GM19238 (cell line): Measurements from ENCODE around the gene SLC25A44.

Experiments
- DNase-seq: peaks from one replicate; pipeline ENCODE4 v3.0.0; 2011; ENCODE audit warnings: low spot score; ENCODE audit not compliant: insufficient read length

Gene SLC25A44, protein sequence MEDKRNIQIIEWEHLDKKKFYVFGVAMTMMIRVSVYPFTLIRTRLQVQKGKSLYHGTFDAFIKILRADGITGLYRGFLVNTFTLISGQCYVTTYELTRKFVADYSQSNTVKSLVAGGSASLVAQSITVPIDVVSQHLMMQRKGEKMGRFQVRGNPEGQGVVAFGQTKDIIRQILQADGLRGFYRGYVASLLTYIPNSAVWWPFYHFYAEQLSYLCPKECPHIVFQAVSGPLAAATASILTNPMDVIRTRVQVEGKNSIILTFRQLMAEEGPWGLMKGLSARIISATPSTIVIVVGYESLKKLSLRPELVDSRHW

DNA sequence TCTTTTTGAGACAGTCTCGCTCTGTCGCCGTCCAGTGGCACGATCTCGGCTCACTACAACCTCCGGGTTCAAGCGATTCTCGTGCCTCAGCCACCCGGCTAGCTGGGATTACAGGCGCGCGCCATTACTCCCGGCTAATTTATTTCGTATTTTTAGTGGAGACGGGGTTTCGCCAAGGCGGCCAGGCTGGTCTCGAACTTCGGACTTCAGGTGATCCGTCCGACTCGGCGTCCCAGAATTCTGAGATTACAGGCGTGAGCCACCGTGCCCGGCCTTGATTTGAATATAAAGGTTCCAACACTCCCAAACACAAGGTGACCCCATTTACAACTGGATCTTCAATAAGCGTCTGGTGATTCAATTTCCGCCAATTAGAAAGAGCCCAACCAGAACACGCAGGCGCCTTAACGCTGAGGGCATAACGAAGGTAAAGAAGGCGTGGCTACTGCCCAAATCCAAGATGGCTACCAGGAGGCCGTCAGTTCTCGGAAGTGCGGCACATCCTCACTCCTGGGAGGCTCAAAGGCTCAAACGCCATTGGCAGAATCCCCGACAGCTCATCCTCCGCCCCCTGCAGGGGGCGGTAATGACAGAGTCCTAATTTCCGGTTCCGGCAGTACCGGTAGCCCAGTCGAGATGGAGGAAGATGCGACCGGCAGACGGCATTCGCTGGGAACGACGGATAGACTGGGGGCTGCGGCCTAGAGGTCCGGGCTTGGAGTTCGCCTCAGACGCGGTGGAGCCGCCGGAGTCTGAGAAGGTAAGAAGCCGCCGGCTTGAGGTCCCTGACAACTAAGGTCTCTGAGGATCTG lies at the start of gene SLC25A44:
Gene SLC25A44 (plus strand): TSS at position 617 of the 812 bp plus-strand sequence. CDS start 5,744 bp downstream, outside the sequence.
- DNase-seq: peak; percentile 94

DNA sequence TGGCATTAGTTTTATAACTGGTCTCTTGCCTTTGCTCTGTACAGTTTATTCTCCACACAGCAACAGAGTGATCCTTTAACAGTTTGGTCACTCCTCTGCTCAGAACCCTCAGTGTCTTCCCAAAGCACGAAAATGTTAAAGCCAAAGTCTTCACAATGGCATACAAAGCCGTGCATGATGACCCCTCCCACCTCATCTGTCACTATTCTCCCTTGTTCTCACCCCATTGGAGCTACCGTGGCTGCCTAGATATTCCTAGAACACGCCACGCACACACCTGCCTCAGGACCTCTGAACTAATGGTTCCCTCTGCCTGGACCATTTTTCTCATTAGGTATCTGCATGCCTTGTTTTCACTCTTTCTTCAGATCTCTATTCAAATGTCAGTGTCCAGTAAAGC lies 49.2 kb upstream of the SLC25A44 start:
- no peak for DNase-seq

DNA sequence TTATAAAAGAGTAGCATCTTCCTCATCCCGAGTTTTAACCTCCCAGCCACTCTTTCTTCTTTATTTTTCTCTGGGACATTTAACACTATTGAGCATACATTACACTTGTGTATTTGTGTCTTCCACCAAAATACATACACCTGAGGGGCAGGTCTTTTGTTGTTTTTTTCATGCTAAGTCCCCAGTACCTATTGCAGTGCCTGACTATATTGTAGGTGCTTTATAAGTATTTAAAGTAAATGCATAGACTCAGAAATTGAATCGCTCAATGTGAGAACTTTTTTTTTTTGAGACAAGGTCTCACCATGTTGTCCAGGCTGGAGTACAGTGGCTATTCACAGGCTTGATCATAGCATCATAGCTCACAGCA lies 48.3 kb upstream of the SLC25A44 start:
- no peak for DNase-seq

DNA sequence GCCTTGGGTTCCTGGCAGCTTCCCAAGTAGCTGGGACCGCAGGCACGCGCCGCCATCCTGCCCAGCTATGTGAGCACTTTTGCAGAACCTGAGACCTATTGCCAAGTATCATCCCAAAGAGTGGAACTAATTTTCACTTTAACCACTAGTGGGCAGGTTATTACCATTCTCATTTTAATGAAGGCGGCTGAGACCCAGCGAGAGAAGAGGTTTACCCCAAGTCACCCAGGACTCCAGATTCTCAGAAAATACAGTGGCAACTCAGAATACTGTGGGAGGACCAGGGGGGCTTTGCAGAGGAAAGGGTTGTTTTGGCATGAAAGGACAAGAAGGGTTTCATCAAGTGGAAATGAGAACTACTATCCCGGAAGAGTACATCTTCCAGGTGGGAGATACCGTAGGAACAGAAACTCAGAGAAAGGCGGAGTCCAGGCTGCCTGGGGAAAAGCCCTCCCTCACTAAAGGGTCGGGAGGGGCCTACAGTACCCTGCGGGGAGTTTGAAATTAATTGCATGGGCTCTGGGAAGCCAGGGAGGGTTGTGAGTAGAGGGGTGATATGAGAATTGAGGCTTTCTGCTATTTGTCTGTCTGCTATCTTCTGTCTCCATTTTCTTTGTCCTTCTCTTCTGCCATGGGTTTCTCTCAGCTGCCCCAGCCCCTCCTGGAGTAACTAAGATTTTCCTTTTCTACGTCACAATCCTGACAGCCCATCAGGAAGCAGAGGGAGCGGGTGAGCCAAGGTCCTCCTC lies 47.7 kb upstream of the SLC25A44 start:
- DNase-seq: peak; percentile 67

DNA sequence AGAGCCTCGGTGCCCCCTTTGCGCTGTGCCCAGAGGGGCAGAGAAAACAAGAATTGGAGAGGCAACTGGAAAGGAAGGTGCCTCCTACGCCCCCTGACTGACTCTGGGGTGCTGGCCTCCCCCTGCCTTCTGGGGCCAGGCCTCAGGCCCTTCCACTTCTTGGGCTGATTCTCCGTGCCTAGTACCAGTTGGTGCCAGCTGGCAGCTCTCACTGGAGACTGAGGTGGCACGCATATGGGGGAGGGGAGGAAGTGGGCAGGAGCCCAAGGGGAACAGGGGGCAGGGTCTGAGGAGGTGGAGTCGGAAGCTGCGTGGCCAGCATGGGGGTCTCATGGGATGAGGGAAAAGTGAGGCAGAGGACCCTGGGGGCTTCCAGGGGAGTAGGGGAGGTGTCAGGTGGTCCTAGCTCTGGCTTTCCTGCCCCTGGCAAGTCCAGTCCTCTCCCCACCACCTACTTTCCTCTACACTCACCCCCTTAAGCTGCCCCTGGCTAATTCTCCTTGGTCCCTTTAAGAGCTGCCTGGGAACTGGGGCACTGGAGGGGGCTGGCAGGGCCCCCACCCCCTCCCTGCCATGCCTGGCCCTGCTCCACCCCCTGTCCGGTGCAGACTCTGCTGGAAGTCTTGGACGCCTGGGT lies 47.0 kb upstream of the SLC25A44 start:
- DNase-seq: no peak

DNA sequence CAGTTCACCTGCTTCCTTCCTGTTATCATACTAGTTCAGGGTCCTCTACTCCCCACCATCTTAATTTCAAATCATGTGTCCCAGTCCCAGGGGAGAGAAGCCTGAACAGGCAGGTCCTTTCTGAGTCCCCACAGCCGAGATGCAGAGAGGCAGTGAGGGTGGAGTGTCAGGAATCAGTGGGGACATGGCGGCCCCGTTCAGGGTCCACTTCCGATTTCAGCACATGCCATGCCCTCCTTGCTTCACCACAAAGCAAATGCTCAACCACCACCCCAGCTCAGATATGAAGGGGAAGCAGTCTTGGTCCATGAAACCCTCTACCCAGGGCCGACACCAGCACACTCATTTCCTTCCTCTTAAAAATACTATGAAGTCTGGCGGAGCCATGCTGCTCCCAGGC lies 45.7 kb upstream of the SLC25A44 start:
- no peak for DNase-seq

DNA sequence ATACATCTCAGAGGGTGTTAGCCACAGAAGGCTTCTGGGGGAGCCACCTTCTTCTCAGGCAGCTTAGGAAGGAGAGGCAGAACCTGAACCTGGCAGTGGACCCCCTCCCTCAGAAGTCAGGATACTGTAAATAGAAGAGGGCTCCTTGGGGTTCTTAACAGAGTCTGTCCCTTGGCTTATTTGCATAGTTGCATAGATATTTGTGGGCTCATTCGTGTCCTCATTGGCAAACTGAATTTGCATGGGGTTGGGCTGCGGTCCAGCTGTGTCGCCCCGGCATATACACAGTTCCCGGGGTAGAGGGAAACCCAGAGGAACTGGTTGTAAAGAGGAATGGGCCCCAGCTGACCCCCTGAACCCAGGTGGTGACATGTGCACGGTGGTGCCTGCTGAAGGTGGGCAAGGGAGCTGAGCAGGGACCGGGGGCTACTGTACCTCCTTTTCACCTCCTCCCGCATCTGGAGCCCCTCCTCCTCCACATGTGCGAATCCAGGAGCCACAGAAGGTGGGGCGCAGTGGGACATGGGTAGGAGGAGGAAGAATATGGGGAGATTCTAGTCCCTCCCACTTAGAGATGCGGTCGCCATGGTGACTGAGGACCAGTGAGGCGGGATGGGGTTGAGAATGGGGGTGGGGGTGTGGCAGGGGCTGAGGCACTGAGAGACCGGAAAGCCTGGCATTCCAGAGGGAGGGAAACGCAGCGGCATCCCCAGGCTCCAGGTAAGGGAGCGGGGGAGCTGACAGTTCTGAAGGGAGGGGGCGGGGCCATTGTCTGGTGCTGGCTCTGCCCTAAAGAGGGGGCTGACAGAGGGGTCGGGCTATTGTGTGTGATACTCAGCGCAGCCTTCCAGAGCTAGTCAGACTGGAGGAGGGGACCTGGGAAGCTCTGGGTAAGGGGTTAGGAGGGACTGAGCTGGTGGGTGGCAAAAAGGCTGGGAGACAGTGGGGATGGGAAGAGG lies 44.3 kb upstream of the SLC25A44 start:
- peak; percentile 54 for DNase-seq

DNA sequence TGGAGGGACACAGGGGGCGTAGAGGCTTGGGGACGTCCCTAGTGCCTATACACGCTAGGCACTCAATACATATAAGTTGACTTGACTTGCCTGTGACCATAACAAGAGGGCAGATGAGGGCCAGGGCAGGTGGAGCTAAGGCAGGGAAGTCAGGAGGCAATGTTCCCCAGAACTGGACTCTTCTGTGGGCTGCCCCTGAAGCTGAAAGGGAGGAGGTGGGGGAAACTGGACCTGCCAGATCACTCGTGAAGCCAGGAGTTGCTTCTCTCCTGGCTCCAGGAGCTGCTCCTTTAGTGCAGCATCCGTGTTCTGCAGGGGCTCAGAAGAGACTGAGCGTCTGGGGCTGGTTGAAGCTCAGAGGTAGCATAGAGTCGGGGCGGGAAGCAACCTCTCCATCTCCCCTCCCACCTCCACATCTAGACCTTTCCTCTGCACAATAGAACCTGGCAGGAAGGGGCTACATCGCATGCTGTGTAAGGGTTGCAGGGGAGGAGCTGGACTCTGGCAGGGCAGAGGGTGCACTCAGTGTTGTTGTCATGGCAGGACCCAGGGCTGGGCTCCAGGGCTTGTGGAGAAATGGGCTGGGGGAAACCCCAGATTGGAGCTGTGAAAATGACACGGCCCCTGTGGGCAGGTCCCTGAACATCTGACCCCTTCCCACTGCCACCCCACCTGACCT lies 43.4 kb upstream of the SLC25A44 start:
- DNase-seq: no peak

DNA sequence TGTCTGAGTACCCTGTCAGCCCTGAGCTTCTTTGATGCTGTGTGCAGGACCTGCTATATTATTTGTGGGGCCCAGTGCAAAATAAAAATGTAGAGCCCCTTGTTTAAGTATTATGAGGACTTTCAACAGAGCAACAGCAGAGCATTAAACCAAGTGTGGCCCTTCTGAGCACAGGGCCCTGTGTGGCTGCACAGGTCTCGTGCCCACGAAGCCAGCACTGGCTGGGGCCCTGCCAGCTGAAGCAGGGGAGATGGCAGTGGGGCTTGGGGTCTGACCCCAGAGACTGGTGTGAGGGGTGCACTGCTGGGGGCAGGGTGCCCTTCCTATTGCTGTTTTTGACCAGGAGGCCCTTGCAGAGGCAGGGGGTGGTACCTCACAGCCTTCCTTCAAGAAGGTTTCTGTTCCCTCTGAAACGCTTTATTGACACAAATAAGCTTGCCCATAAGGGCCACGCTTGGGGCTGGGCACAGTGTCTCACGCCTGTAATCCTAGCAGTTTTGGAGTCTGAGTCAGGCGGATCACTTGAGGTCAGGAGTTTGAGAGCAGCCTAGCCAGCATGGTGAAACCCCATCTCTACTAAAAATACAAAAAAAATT lies 42.7 kb upstream of the SLC25A44 start:
- no peak for DNase-seq

DNA sequence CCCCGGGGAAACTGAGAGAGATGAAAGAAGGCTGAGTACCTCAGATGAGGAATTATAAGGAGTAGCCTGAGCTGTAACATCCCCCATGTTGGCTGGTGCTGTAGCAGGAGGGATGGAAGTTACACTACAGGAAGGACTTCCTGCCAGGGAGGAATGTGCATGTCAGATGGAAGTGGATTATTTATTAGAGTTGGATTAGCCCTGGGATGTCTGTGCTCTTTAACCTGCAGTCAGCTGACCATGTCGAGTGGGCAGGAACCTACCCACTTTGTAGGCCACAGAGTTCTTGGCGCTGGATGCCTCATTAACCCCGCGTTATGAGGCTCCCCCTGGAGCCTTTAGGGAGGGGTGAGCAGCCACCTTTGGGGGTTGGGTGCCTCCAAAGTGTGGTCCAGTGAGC lies 41.3 kb upstream of the SLC25A44 start:
- DNase-seq: no peak

DNA sequence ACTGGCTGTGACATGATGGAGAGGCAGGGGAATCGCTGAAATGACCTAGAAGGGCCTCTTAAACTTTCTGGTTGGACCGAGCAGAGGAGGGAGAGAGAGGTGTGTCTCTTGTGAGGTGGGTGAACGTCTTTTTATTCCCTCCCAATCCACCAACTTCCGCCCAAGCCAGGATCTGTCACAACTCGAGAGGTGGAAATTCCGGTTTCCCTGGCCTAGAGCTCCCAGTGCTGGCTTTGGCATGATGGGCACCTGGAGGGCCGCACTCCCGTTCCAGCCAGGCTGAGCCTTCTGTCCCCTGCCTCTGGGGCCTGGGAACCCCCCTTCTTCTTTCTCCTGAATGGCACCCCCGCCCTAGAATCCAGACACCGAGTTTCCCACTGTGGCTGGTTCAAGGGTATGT lies 40.5 kb upstream of the SLC25A44 start, which contains the start of gene SEMA4A:
Gene SEMA4A (plus strand): TSS at position 224 of the 400 bp plus-strand sequence. CDS start 994 bp downstream, outside the sequence.
- no peak for DNase-seq

DNA sequence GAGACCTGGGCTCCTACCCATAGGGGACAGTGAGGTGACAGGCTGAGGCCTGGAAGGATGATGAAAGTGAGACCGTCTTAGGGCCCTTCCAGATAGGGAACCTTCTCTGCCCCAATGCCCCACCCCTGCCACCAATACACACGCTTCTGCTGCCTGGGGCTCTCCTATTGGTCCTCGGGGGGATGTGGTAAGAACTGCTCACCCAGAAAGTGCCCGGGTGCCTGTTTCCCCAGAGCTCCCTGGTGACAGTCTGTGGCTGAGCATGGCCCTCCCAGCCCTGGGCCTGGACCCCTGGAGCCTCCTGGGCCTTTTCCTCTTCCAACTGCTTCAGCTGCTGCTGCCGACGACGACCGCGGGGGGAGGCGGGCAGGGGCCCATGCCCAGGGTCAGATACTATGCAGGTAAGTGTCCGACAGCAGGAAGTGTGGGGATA lies 39.6 kb upstream of the SLC25A44 start:
- DNase-seq: peak; percentile 90

DNA sequence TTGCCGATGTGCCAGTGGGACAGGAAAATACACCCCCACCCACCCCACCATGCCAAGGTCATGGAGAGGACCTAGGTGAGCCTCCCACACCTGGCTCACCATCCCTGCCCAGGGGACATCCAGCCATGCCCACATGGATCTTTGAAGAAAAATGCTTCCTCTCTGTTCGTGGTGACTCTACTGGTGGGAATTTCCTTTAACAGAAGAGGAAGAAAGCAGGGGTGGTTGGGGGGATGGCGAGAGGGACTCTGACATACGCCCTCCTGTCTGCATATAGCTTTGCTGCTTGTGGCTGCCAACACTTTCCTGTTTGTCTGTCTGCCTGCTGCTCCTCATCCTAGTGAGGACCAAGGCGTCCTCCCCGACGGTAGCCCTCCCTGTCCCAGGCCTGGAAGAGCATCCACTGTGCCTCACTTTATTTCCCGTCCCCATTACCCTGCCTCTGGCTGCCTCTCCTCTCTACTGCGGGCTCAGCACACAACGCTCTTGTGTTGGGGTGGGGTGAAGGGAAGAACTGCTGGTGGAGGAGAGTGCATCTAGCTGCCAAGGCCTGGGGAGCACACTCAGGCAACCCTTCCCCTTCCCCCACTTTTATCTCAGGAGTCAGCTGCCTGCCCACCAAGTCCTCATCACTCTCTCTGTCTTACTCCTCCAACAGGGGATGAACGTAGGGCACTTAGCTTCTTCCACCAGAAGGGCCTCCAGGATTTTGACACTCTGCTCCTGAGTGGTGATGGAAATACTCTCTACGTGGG lies 38.0 kb upstream of the SLC25A44 start:
- no peak for DNase-seq

DNA sequence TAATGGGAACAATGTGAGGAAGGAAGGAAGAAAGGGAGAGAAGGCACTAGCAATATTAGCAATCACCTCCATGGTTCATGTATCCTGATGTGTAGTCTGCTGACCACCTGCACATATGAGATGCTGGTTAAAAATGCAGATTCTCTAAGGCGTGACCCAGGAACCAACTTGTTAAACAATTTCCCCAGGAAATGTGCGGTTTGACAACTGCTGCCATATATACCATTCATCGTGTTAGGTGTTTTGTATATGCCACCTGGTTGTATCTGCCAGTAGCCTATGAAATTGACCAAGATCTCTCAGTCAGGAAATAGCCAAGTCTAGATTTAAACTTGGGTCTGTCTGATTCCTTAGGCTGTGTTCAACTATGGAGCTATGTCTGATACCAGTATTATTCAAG lies 36.4 kb upstream of the SLC25A44 start:
- no peak for DNase-seq

DNA sequence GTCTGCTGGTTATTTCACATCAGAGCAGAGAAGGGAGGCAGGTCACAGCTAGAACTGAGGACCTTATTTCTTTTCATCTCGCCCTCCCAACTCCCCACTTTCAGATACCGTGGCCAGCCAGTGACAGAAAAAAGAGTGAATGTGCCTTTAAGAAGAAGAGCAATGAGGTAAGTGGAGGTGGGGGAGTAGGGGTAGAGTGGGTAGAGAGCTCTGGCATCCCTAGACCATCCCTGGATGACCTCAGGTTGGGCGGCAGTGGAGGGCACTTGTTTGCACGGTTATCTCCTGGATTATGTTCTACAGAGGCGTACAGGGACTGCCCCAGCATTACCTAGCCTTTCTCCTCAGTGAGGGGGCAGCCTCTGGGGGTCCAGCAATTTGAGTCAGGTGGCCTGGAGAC lies 35.9 kb upstream of the SLC25A44 start:
- DNase-seq: no peak

DNA sequence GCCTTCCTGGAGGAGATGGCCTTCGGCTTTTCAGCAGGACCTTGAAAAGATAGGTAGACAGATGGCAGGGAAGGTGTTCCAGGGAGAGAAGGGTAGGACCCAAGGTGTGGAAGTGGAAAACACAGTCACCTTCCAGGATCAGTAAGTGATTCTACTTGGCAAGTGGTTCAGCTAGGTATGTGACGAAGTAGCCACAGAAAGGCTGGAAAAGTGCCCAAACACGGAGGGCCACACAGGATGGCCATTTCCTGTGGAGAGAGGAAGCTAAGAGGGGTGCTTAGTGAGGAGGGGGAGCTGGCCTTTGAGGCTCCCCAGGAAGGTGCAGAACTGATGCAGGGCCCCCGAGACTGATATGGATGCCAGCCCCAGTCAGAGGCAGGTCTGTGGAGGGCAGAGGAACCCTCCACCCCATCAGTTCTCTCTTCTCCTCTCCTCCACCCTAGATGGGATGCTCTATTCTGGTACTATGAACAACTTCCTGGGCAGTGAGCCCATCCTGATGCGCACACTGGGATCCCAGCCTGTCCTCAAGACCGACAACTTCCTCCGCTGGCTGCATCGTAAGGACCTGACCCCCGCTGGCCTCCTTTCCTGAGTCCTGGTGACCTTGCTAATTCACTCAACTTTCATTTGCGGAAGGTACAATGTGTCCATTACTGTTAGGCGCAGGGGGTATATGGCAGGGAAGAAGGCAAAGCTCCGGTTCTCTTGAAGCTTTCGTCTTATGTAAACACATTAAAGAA lies 33.7 kb upstream of the SLC25A44 start:
- no peak for DNase-seq

DNA sequence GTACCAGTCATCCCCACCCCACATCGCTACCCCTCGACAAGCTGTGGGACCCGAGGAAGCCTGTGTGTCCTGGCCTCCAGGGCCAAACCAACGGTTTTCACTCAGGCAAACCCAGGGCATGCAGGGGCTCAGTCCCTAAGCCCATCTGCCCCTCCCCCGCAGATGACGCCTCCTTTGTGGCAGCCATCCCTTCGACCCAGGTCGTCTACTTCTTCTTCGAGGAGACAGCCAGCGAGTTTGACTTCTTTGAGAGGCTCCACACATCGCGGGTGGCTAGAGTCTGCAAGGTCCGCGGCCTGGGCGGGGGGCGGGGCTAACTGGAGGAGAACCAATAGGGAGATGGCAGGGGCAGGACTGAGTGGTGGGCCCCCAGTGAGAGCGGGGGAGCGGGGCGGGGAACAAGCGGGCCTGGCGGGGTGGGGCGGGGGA lies 33.1 kb upstream of the SLC25A44 start:
- DNase-seq: peak; percentile 71
